H1 (cell line): Measurements from ENCODE around the gene ARL5A. TPM values are rescaled to one million over a fixed set of nuclear protein-coding genes. Genes with fewer than 3 reads are reported as not detected.

Source experiments
- CTCF ChIA-PET: fragments of 300-600 bp; sonication (Branson Sonifier 250); formaldehyde crosslinking; loops from one replicate; lab custom pipeline; 2021; ENCODE audit not compliant: partially characterized antibody; lab: Charles Lee
- POLR2A ChIA-PET: fragments of 300-600 bp; sonication (Branson Sonifier 250); formaldehyde crosslinking; loops from one replicate; lab custom pipeline; 2021; ENCODE audit warnings: inconsistent platforms; ENCODE audit not compliant: partially characterized antibody; lab: Charles Lee
- DNase-seq, 2 experiments: peaks; one replicate each; pipeline versions ENCODE4 v3.0.0 to v3.0.0-alpha.2; 2010 to 2022; ENCODE audit warnings: low spot score in 2 of 2, low read depth in 1 of 2, mixed read lengths in 1 of 2
- FAIRE-seq: peaks from 2 replicates; lab custom pipeline; 2011; peaks lifted over from hg19 to GRCh38; lab: Jason Lieb, UNC
- H2AFZ ChIP-seq: 2 replicates; pipeline ENCODE4 v1.8.1; 2012; ENCODE audit warnings: low read length, inconsistent platforms
- H2AK5ac ChIP-seq: 2 replicates; pipeline ENCODE4 v1.6.1; 2013; ENCODE audit warnings: low read depth, low read length
- H2BK120ac ChIP-seq: replicated peaks from 2 replicates; pipeline ENCODE3; 2013; ENCODE audit warnings: low read depth, low read length, inconsistent platforms
- H2BK12ac ChIP-seq: 2 replicates; pipeline ENCODE4 v1.6.1; 2013; ENCODE audit warnings: low read depth, low read length
- H2BK15ac ChIP-seq: 2 replicates; pipeline ENCODE4 v1.6.1; 2013; ENCODE audit warnings: low read length
- H2BK20ac ChIP-seq: 2 replicates; pipeline ENCODE4 v1.6.1; 2013; ENCODE audit warnings: low read length
- H2BK5ac ChIP-seq: 2 replicates; pipeline ENCODE4 v1.6.1; 2013; ENCODE audit warnings: low read depth, low read length
- H3K14ac ChIP-seq: 2 replicates; pipeline ENCODE4 v1.6.1; 2013; ENCODE audit warnings: inconsistent platforms; ENCODE audit not compliant: insufficient read length
- H3K18ac ChIP-seq: 2 replicates; pipeline ENCODE4 v1.6.1; 2013; ENCODE audit warnings: low read length; ENCODE audit errors: extremely low read depth
- H3K23ac ChIP-seq: 2 replicates; pipeline ENCODE4 v1.6.1; 2013; ENCODE audit warnings: inconsistent platforms; ENCODE audit not compliant: insufficient read length
- H3K23me2 ChIP-seq: 2 replicates; pipeline ENCODE4 v1.6.1; 2013; ENCODE audit warnings: low read depth, low read length
- H3K27ac ChIP-seq: 2 replicates; pipeline ENCODE4 v1.6.1; 2011; ENCODE audit warnings: low read depth, low read length, inconsistent platforms
- H3K27me3 ChIP-seq, 4 experiments: replicated peaks in 1 of 4; 1 replicate in 1 of 4; 2 replicates in 3 of 4; pipeline versions ENCODE4 v1.6.1 to v1.8.1; 2011 to 2013; ENCODE audit warnings: low read length in 3 of 4, mild to moderate bottlenecking in 3 of 4, inconsistent platforms in 2 of 4, mixed read lengths in 2 of 4, moderate library complexity in 1 of 4; ENCODE audit not compliant: control insufficient read depth in 3 of 4, insufficient read depth in 3 of 4; ENCODE audit errors: extremely low read depth in 1 of 4
- H3K36me3 ChIP-seq, 4 experiments: 2 replicates each; pipeline versions ENCODE4 v1.6.1 to v1.8.1; 2011 to 2013; ENCODE audit warnings: mild to moderate bottlenecking in 4 of 4, low read length in 3 of 4, moderate library complexity in 2 of 4, control low read depth in 1 of 4, inconsistent platforms in 1 of 4; ENCODE audit not compliant: insufficient read depth in 4 of 4, control insufficient read depth in 2 of 4
- H3K4ac ChIP-seq: replicated peaks from 2 replicates; pipeline ENCODE3; 2013; ENCODE audit warnings: low read length, low read depth, mixed read lengths, inconsistent platforms; ENCODE audit not compliant: insufficient read length
- H3K4me1 ChIP-seq, 4 experiments: replicated peaks in 1 of 4; 1 replicate in 1 of 4; 2 replicates in 3 of 4; pipeline versions ENCODE4 v1.6.1 to v1.8.1; 2011 to 2013; ENCODE audit warnings: low read length in 3 of 4, inconsistent platforms in 2 of 4, mixed read lengths in 1 of 4; ENCODE audit not compliant: insufficient read depth in 4 of 4, control insufficient read depth in 3 of 4
- H3K4me2 ChIP-seq, 2 experiments: 2 replicates each; pipeline versions ENCODE4 v1.6.1 to v1.8.1; 2011 to 2013; ENCODE audit warnings: low read depth in 2 of 2, low read length in 2 of 2, control low read depth in 1 of 2, inconsistent platforms in 1 of 2, mild to moderate bottlenecking in 1 of 2; ENCODE audit not compliant: insufficient read depth in 1 of 2
- H3K4me3 ChIP-seq, 4 experiments: fragments of 200-600, 300-600 bp in 1 of 4; sonication (generic), shearing (Covaris generic), sonication (Bioruptor Twin) in 1 of 4; 2 replicates each; pipeline versions ENCODE4 v1.5.1 to v1.8.1; 2011 to 2016; ENCODE audit warnings: low read length in 4 of 4, low read depth in 3 of 4, control low read depth in 2 of 4, inconsistent platforms in 2 of 4, mild to moderate bottlenecking in 2 of 4, mixed read lengths in 1 of 4, moderate library complexity in 1 of 4; ENCODE audit not compliant: insufficient read depth in 2 of 4; ENCODE audit errors: extremely low read depth in 1 of 4
- H3K56ac ChIP-seq: replicated peaks from 2 replicates; pipeline ENCODE3; 2013; ENCODE audit warnings: low read depth, mild to moderate bottlenecking, mixed read lengths, low read length, inconsistent platforms; ENCODE audit not compliant: insufficient read length
- H3K79me1 ChIP-seq: 2 replicates; pipeline ENCODE4 v1.6.1; 2013; ENCODE audit warnings: low read depth, low read length, control low read depth
- H3K79me2 ChIP-seq, 2 experiments: 2 replicates each; pipeline versions ENCODE4 v1.6.1 to v1.8.1; 2012 to 2013; ENCODE audit warnings: low read length in 2 of 2, mild to moderate bottlenecking in 2 of 2, inconsistent platforms in 1 of 2; ENCODE audit not compliant: insufficient read depth in 2 of 2, control insufficient read depth in 1 of 2
- H3K9ac ChIP-seq, 4 experiments: replicated peaks in 1 of 4; 1 replicate in 1 of 4; 2 replicates in 3 of 4; pipeline versions ENCODE4 v1.6.1 to v1.8.1; 2011 to 2013; ENCODE audit warnings: low read depth in 3 of 4, low read length in 3 of 4, control low read depth in 2 of 4, mild to moderate bottlenecking in 2 of 4, moderate library complexity in 2 of 4, inconsistent platforms in 1 of 4; ENCODE audit errors: extremely low read depth in 1 of 4
- H3K9me3 ChIP-seq, 2 experiments: 2 replicates each; pipeline versions ENCODE4 v1.6.1 to v1.8.1; 2012 to 2013; ENCODE audit warnings: mild to moderate bottlenecking in 2 of 2, moderate library complexity in 2 of 2, control low read depth in 1 of 2, inconsistent platforms in 1 of 2, low read depth in 1 of 2, low read length in 1 of 2, mixed read lengths in 1 of 2; ENCODE audit not compliant: insufficient read depth in 2 of 2
- H4K20me1 ChIP-seq, 2 experiments: replicated peaks in 1 of 2; 2 replicates each; pipeline versions ENCODE3 to v1.8.1; 2011 to 2013; ENCODE audit warnings: inconsistent platforms in 2 of 2, low read length in 2 of 2, mild to moderate bottlenecking in 1 of 2; ENCODE audit not compliant: insufficient read depth in 2 of 2, control insufficient read depth in 1 of 2
- H4K5ac ChIP-seq: 2 replicates; pipeline ENCODE4 v1.6.1; 2013; ENCODE audit warnings: low read length, low read depth, mixed read lengths, inconsistent platforms; ENCODE audit not compliant: insufficient read length
- H4K8ac ChIP-seq: 2 replicates; pipeline ENCODE4 v1.8.0; 2013; ENCODE audit warnings: mild to moderate bottlenecking, moderate library complexity, low read length, inconsistent platforms; ENCODE audit not compliant: insufficient read depth; ENCODE audit errors: extremely low read depth
- H4K91ac ChIP-seq: replicated peaks from 2 replicates; pipeline ENCODE3; 2013; ENCODE audit warnings: low read length, mixed read lengths, inconsistent platforms; ENCODE audit not compliant: insufficient read length
- POLR2A ChIP-seq, 2 experiments: IDR thresholded peaks; 1 replicate in 1 of 2; 2 replicates in 1 of 2; pipeline ENCODE4 v1.6.1; 2011; ENCODE audit warnings: low read depth in 2 of 2, low read length in 2 of 2, mild to moderate bottlenecking in 2 of 2; ENCODE audit errors: control extremely low read depth in 1 of 2
- YY1 ChIP-seq: IDR thresholded peaks from 2 replicates; pipeline ENCODE4 v1.6.1; 2011; ENCODE audit warnings: low read depth, mild to moderate bottlenecking, low read length
- WGBS, 2 experiments: shearing (Covaris generic) in 1 of 2; methylation state at CpG; one replicate each; pipeline versions ENCODE4 v1.1.6 to v1.1.7; 2013 to 2015; ENCODE audit warnings: low lambda C conversion rate in 2 of 2, mixed read lengths in 2 of 2, inconsistent platforms in 1 of 2, low coverage in 1 of 2, missing lambda C conversion rate in 1 of 2; ENCODE audit not compliant: insufficient replicate concordance in 2 of 2, insufficient coverage in 1 of 2, insufficient read length in 1 of 2; ENCODE audit errors: extremely low coverage in 1 of 2, missing lambda C conversion rate in 1 of 2; 5-methylcytosine and 5-hydroxymethylcytosine counted together
- polyA plus RNA-seq, 7 experiments: library from polyadenylated mRNA; depleted of rRNA in 3 of 7; stranded (reverse) in 5 of 7; unstranded in 2 of 7; fragments of >200 nt in 5 of 7; fragments of 200-250 nt in 2 of 7; gene quantifications; 1 replicate in 5 of 7; 2 replicates in 1 of 7; 4 replicates in 1 of 7; pipeline versions ENCODE4 v1.2.1 to v1.2.3, GENCODE V29; 2011 to 2013; ENCODE audit warnings: missing spikeins in 2 of 7, mixed read lengths in 2 of 7
- total RNA-seq: library from RNA; stranded (reverse); fragmentation: NEBNext Ultra II Directional; extraction: Animal tissue kit (Norgen Biotek cat#: 25700); gene quantifications from 2 replicates; pipeline ENCODE4 v1.2.1, GENCODE V29; 2021

ARL5A gene
- total and polyA plus RNA-seq, 2 of the 8 experiments (the other 6 are each of a cell fraction or from before 2014, with no cell fraction given), result 12.6 to 86.3 TPM

DNA sequence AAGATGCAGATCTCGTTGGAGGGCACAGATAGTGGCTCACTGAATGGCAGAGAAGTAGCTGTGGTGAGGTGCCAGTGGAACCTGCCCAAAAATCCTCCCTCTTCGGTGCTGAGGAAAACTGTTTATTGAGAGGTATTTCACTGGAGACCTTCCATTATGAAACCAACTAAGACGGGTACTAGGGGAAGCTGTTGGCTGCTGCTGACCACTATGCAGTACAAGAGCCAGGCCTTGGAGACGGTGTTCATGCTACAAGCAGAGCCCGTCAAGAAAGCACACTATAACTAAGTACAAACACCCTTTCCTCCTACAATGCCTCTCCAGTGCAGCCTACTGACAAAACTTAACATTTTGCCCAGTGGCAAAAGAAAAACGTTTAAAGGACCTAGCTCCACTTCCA lies 4.6 kb downstream of the ARL5A start:
- H3K4me1 ChIP-seq, result peaks cover 0 to 17% (median 9%) of the 10 kb centered on the region in 4 experiments; a peak in 5 of 7 replicates
- CTCF ChIA-PET, result interaction anchor here (0.9 to 1.7 kb wide), 3 partner anchors 16 to 201 kb away, joined by 3 to 4 read pairs (median 3); no protein-coding TSS in a partner anchor
- H2BK5ac ChIP-seq, result no peak overlapping the region
- no peak overlapping the region for H3K4me3 ChIP-seq
- no peak overlapping the region for H3K27ac ChIP-seq
- H3K23me2 ChIP-seq, result no peaks in the 10 kb centered on the region; the same call in 1 of the 2 replicates
- no peak overlapping the region for H2AK5ac ChIP-seq
- no peaks in the 10 kb centered on the region for H3K27me3 ChIP-seq
- H2BK20ac ChIP-seq, result no peak overlapping the region
- H3K23ac ChIP-seq, result no peak overlapping the region
- no peak overlapping the region for H2BK15ac ChIP-seq
- no peak for DNase-seq
- H2AFZ ChIP-seq, result no peak overlapping the region
- H3K18ac ChIP-seq, result no peak overlapping the region
- peak overlapping the region in 1 of 4 experiments; percentile 8; a peak in 1 of 7 replicates for H3K9ac ChIP-seq
- peak overlapping the region in 1 of 2 experiments; percentile 17; a peak in 1 of 4 replicates for H3K4me2 ChIP-seq
- no peak overlapping the region for H4K8ac ChIP-seq
- H3K4ac ChIP-seq, result no peak overlapping the region
- peaks cover 8 to 11% of the 10 kb centered on the region in 2 experiments for H4K20me1 ChIP-seq
- H3K79me2 ChIP-seq, result peaks cover 25 to 91% of the 10 kb centered on the region in 2 experiments
- WGBS, 2 experiments, result 61% methylated on average over 6 of the region's 6 CpGs; no CpG with 5 or more reads in 1 of the 2 experiments
- H2BK12ac ChIP-seq, result no peak overlapping the region
- no peak overlapping the region for H4K5ac ChIP-seq
- H3K56ac ChIP-seq, result no peak overlapping the region
- no peaks in the 10 kb centered on the region for H3K79me1 ChIP-seq
- POLR2A ChIA-PET, result interaction anchor here (0.6 to 1.7 kb wide), 5 partner anchors 8 to 449 kb away, joined by 3 to 4 read pairs (median 3); no protein-coding TSS in a partner anchor
- FAIRE-seq, result no peak
- TF ChIP-seq POLR2A (IDR thresholded peaks at IDR 0.05; ENCODE audit: control extremely low read depth in 1 of 2, low read depth in 2 of 2, low read length in 2 of 2), result 0 out of 3 replicates have a peak, but pooled peaks of 1 of the 2 experiments have one; percentile 18
- no peak for TF ChIP-seq YY1
- no peak overlapping the region for H3K14ac ChIP-seq
- H3K9me3 ChIP-seq, result no peaks in the 10 kb centered on the region
- H4K91ac ChIP-seq, result no peak overlapping the region
- no peak overlapping the region for H2BK120ac ChIP-seq
- no peaks in the 10 kb centered on the region for H3K36me3 ChIP-seq
